Ovary (tissue), 9 donors: ENCODE results near the gene FIBCD1. TPM values are rescaled to one million over a fixed set of nuclear protein-coding genes. Genes with fewer than 3 reads are reported as not detected.

Experiments used
- polyA plus RNA-seq, 2 donors: library from polyadenylated mRNA; stranded (reverse); fragments of 200-250 nt in 1 of 2; fragments of 350-450 nt in 1 of 2; fragmentation: Illumina TruSeq in 1 of 2; extraction: RNeasy Lipid Tissue Mini Kit (QIAGEN cat#74804) in 1 of 2; gene quantifications; one replicate each; pipeline ENCODE4 v1.2.3, GENCODE V29; 2013 to 2014
- total RNA-seq, 7 donors: library from RNA; depleted of rRNA in 2 of 7; stranded (reverse); fragments of >200 nt in 2 of 7; fragmentation: NEBNext Ultra II Directional in 3 of 7; extraction: Animal tissue kit (Norgen Biotek cat#: 25700) in 3 of 7; gene quantifications; one replicate each; pipeline versions ENCODE4 v1.1.0 to v1.2.4, GENCODE V29; 2016 to 2023
- donor health status: DM: no; HTN: no; CAD: no; lungs with moderate emphysema.
- donor health status: DM: no; HTN: no; CAD: no.
- donor health status: Bipolar disorder and iron deficiency.
- donor health status: DM: yes; HTN: yes; CAD: no.
- donor health status: DM: no; HTN: no; CAD: no.
- donor health status: DM: yes; HTN: yes; CAD: no.

The FIBCD1 gene
- total and polyA plus RNA-seq, 9 donors = 0.06 to 0.45 (median 0.12) TPM; not detected in 3

Other genes with a start within 250 kb of the FIBCD1 start
- gene EXOSC2, start 245.5 kb downstream of the FIBCD1 start, total RNA-seq = 10 to 100 TPM; 14.7 to 40.1 (median 33.8) TPM
- 10 to 100 TPM; 21.5 to 32.7 TPM for gene EXOSC2, start 245.5 kb downstream of the FIBCD1 start, polyA plus RNA-seq
- 100 to 1,000 TPM in 3 of 7 donors, 10 to 100 TPM in 4; 39.4 to 112 (median 92.5) TPM for gene ABL1, start 104.0 kb downstream of the FIBCD1 start, total RNA-seq
- 10 to 100 TPM; 49.1 to 56.9 TPM for gene ABL1, start 104.0 kb downstream of the FIBCD1 start, polyA plus RNA-seq
- gene QRFP, start 42.4 kb downstream of the FIBCD1 start, total RNA-seq = not detected
- not detected for gene QRFP, start 42.4 kb downstream of the FIBCD1 start, polyA plus RNA-seq
- 1 to 10 TPM in 6 of 7 donors, under 1 TPM in 1; 0.48 to 5.7 (median 1.8) TPM for gene LAMC3, start 69.9 kb upstream of the FIBCD1 start, total RNA-seq
- gene LAMC3, start 69.9 kb upstream of the FIBCD1 start, polyA plus RNA-seq = 1 to 10 TPM in 1 of 2 donors, under 1 TPM in 1; 0.63 to 3.3 TPM
- 10 to 100 TPM in 2 of 7 donors, 1 to 10 TPM in 5; 2.4 to 16.1 (median 6.1) TPM for gene AIF1L, start 157.3 kb upstream of the FIBCD1 start, total RNA-seq
- 10 to 100 TPM; 10.4 to 35.6 TPM for gene AIF1L, start 157.3 kb upstream of the FIBCD1 start, polyA plus RNA-seq
- 10 to 100 TPM; 33.7 to 55.0 (median 46.6) TPM for gene NUP214, start 186.3 kb upstream of the FIBCD1 start, total RNA-seq
- 10 to 100 TPM; 25.0 to 60.7 TPM for gene NUP214, start 186.3 kb upstream of the FIBCD1 start, polyA plus RNA-seq